Activated gamma-delta T cell (primary cell): ENCODE measurements around the gene H6PD.

ENCODE experiments used
- DNase-seq: peaks from one replicate; lab custom pipeline; 2025; lab: John Stamatoyannopoulos, UW

Gene H6PD

GRCh38 chr1:9317072-9317471, 82.5 kb downstream of the H6PD start:
- DNase-seq, result no peak

GRCh38 chr1:9317591-9318417, 83.2 kb downstream of the H6PD start:
- DNase-seq, result no peak

- DNase-seq, result no peak
Observed at GRCh38 chr1:9319208-9319788, 84.7 kb downstream of the H6PD start.

- DNase-seq, result no peak
Observed at GRCh38 chr1:9319789-9320519, 85.4 kb downstream of the H6PD start.
